RCC 7860 (cell line): Measurements from ENCODE around the gene CDIPT.
A peak's percentile ranks its signal among the peaks of the same experiment; 100 is the strongest.

ENCODE experiments used
- DNase-seq: peaks from one replicate; pipeline ENCODE4 v3.0.0-alpha.2; 2015; ENCODE audit warnings: low spot score
- FAIRE-seq: peaks from 2 replicates; lab custom pipeline; 2012; peaks lifted over from hg19 to GRCh38; lab: Jason Lieb, UNC

The CDIPT gene

DNA sequence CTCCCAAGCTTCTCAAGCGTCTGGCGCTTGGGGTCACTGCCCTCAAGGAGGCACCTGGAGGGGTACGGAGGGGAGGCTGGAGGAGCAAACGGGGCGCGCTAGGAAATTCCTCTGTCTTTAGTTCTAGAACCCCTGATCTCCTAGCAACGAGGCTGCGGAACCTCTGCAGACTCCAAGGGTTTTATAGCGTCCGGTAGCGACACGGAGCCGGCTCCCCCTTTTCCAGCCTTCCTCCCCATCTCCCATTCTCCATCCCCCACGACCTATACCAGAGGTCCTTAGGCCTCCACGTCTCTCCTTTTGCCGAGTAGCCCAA is 601 bp upstream of the CDIPT start:
- no peak for DNase-seq
- no peak for FAIRE-seq

DNA sequence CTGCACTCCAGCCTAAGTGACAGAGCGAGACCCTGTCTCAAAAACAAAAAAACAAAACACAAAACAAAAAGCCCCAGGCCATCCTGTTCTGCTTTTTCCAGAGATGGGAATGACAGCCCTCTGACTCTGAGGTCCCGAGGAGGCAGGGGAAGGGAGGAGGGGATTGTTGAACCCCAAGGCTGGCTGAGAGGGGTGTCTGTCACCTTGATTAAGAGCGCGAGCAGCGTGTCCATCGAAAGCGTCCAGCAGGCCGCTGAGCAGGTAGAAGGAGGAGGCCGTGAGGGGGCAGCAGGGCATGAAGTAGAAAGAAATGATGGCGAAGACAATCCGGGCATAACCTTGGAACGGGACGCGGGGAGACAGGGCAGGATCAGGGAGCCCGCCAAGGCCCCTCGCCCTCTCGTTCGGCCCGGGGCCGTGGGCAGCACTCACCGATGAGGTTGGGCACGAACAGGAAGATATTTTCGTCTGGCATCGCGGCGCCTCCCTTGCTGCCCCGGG is 593 bp downstream of the CDIPT start:
- FAIRE-seq (no peak), DNase-seq (peak; percentile 5)

DNA sequence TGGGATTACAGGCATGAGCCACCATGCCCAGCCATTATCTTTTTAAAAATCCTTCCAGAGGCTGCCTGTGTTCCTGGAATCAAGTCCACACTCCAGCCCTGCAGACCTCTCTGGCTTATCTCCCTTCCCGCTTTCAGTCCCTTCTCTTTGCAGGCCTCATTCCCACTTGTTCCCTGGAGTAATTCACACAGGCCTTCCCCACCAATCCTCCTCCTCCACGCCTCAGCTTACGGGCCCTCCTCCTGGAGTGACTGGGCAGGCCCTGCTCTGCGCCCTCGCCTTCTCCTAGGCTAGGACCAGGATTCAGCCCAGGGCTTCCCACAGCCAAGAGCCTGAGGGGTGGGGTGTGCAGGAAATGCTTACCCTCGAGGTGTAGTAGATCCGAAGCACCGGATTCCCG is 2.8 kb downstream of the CDIPT start:
- DNase-seq: no peak
- FAIRE-seq: no peak

DNA sequence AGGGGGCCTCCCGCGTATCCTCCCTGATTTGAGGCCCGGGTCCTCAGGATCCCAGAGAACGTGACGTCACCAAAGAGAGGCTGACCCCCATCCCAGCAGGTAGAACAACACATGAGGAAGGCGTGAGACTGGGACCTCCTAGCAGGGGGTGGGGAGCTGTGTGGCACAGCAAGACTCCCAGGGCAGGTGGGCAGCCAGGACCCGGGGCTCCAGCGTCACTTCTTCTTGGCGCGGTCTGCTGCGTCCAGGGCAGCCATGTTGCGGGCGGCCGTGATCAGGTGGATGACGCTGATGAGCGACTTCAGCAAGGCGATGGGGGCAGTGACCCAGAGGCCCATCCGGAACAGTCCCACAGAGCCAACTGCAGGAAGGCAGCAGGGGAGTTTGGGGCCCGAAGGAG is 4.1 kb downstream of the CDIPT start:
- FAIRE-seq: no peak

DNA sequence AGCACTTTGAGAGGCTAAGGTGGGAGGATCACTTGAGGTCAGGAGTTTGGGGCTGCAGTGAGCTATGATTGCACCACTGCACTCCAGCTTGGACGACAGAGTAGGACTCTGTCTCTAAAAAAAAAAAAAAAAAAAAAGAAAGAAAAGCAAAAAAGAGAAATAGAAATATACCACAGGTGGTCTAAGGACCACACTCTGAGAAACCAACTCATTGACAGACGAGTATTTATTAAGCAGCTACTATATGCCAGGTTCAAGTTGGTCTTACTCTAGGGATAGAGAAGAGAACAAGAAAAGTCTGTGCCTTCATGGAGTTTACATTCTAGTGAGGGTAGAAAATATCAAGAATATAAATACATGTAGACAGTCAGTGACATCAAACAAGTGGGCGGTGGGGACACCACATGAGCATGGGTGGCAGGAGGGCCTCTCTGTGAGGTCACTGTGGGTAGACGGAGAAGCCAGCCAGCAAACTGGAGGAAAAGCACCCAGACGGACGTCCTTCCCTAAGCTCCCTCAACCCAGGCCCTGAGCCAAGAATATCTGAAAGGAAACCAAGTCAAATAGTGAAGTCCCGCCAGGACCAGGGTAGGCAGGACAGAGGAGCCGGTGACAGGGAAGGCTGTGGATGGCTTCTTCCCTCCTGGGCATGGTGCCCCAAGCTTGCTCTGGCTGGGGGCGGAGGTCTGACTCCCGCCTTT is 4.7 kb downstream of the CDIPT start:
- DNase-seq (no peak), FAIRE-seq (no peak)

More for the DNA sequence above, 4.1 kb downstream of the CDIPT start:
- no peak for DNase-seq

DNA sequence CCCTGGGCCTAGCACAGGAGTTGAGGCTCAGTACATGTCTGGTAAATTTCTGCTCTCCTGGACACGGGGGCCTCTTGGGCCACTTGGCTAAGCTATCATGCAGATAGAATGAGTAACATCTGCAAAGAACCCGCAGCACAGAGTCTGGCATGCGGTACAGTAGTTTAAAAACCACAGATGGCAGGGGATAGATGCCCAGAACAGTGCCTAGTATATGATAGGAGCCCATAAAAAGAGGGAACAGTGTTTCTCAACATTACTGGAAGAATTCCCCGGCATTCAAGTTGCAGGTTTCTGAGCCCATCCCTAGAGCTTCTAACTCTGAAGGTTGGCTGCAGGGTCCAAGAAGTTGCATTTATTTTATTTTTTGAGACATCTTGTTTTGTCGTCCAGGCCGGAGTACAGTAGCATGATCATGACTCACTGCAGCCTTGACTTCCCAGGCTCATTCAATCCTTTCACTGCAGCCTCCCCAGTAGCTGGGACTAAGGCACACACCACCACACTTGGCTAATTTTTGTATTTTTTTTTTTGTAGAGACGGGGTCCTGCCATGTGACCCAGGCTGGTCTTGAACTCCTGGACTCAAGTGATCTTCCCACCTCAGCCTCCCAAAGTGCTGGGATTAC is 5.8 kb downstream of the CDIPT start:
- DNase-seq (peak; percentile 67), FAIRE-seq (peak; percentile 83)

DNA sequence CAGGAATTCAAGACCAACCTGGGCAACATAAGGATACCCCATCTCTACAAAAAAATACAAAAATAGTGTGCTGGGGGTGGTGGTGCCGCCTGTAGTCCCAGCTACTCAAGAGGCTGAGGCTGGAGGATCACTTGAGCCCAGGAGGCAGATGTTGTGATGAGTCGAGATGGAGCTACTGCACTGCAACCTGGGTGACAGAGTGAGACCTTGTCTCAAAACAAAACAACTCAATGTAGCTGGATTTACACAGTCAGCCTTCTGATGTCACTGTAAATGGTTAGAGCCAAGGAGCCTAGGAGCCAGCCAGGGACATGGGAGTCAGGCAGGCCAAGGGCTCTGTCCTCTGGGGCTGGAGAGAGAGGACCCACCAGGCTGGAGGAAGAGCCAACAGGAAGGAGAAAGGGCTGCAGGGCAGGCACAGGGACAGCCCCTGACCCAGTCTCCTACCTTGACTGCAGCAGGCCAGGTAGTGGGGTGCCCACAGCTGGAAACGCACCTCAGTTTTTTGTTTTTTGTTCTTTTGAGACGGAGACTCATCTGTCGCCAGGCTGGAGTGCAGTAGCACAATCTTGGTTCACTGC is 8.4 kb downstream of the CDIPT start:
- FAIRE-seq: no peak

DNA sequence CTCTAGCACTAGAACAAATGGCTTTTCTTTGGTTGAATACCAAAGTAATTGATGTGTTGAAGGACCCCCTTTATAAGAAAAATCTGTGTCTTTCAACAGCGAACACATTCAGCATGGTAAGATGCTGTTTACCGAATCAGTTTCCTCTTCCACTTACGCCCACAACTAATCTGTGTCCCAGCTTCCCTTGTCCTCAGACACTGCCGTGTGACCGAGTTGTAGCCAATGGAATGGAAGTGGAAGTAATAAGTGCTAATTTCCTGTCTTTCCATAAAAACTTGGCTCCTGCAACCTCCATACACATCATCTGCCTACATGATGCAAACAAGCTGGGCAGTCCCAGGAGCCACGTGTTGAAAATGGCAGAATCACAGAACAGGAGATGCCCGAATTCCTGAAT is 10.4 kb downstream of the CDIPT start:
- DNase-seq (no peak), FAIRE-seq (no peak)

More for the DNA sequence above, 8.4 kb downstream of the CDIPT start:
- DNase-seq: no peak

DNA sequence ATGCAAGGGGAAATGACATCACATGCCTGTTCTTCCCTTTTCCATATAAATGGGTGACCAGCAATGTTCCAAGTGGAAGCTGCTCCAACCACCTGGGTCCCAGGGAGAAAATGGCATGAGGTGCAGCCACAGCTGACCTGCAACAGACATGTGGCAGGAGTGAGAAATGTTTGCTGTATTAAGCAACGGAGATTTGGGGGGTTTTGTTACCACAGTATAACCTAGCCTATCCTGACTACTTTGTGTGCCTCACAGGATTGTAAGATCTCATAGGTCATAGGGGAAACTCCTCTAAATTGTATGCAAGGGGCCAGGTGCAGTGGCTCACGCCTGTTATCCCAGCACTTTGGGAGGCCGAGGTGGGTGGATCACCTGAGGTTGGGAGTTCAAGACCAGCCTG is 12.0 kb downstream of the CDIPT start:
- no peak for FAIRE-seq
- DNase-seq: no peak

DNA sequence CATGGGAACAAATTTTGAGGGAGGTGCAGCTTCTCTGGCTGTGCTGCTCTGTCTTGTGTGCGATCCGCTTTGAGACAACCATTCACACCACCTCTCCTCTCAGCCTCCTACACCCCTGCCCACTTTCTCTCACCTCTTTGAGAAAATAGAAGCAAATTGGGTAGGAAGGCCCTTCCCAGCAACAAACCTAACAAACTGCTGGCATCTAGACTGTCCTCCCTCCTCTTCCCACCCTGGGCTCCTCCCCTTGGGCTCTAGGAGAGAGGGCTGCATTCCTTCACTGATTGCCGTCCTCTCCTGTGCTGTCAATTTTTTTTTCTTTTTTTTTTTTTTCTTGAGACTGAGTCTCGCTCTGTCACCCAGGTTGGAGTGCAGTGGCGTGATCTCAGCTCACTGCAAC is 13.5 kb downstream of the CDIPT start:
- FAIRE-seq (no peak), DNase-seq (no peak)

DNA sequence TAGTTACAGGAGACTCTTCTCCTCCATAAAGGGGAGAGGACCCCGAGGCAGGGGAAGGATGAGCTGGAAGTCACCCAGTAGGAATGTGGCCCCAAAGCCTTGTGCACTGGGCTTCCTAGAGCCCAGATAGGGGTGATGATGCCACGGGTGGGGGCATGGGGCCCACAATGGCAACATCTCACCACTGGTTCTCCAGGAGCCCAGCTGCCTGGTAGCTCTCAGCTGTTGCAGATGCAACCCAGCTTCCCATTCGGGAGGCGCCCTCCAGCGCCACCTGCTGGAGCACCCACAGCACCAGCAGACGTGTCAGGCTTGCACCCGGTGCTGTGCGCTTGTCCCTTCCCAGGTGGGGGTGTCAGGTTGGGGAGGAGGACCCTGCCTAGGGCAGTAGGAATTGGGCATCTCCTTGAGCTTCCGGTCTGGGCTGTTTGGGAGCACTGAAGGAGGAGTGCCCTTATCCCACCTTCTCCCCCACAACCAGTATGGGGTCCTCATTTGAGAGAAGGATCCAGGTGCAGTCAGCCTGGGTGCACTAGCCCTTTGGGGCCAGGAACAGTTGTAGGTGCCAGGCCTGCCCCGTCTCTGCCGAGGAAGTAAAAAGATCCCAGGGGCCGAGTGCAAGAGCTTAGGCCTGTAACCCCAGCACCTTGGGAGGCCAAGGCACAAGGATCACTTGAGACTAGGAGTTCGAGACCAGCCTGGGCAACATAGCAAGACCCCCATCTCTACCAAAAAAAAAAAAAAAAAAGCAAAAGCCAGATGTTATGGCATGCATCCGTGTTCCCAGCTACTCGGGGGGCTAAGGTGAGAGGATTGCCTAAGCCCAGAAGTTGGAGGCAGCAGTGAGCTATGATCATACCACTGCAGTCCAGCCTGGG is 14.4 kb downstream of the CDIPT start:
- peak; percentile 26 for DNase-seq

DNA sequence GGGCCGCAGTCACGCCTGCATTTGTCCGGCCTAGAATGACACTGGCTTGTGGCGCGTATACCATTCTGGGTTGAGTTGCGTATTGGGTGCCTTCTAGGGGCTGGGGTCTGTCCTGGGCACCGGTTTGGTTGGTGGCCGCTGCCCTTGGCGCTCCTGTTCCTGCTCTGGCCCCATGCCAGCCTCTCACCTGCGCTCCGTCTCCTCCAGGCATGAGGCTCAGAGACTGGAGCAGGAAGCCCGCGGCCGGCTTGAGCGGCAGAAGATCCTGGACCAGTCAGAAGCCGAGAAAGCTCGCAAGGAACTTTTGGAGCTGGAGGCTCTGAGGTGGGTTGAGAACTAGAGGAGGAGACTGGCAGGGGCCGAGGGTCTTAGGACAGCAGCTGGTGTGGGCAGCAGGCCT is 17.4 kb downstream of the CDIPT start:
- DNase-seq (no peak), FAIRE-seq (no peak)

More for the DNA sequence above, 14.4 kb downstream of the CDIPT start:
- FAIRE-seq: no peak

DNA sequence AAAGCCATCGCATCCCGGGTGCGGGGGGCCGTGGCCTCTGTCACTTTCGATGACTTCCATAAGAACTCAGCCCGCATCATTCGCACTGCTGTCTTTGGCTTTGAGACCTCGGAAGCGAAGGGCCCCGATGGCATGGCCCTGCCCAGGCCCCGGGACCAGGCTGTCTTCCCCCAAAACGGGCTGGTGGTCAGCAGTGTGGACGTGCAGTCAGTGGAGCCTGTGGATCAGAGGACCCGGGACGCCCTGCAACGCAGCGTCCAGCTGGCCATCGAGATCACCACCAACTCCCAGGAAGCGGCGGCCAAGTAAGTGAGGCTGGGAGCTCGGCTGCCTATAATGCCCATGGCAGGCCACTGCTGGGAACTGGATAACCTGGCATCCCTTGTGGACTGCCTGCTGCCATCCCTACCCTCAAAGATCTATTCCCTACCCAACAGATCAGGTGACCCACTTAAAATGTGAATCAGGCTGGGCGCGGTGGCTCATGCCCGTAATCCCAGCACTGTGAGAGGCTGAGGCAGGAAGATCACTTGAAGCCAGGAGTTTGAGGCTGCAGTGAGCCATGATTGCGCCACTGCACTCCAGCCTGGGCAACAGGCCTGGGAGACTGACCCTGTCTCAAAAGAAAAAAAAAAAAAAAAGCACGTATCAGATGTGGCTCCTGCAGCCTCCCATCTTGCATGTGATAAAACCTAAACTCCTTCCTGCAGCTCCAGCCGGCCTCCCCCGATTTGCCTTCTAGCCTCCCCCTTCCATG is 18.3 kb downstream of the CDIPT start:
- DNase-seq: no peak
- FAIRE-seq: no peak

DNA sequence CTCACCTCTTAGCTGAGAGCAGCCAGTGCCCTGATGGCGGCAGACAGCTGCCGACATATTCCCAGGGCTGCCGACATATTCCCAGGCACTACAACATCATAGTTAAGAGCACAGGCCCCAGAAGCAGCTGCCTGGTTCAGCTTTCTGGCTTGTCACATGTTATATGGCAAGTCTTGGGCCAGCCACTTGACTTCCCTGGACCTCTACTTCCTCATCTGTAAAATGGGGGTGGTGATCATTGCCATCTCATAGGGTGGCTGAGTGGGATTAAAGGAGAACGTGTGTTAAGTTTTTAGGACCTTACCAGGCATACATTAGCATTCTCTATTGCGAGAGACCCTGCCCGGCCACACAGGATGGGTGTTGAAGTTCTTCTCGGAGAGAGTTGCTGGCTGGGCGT is 19.1 kb downstream of the CDIPT start:
- FAIRE-seq (no peak), DNase-seq (no peak)

DNA sequence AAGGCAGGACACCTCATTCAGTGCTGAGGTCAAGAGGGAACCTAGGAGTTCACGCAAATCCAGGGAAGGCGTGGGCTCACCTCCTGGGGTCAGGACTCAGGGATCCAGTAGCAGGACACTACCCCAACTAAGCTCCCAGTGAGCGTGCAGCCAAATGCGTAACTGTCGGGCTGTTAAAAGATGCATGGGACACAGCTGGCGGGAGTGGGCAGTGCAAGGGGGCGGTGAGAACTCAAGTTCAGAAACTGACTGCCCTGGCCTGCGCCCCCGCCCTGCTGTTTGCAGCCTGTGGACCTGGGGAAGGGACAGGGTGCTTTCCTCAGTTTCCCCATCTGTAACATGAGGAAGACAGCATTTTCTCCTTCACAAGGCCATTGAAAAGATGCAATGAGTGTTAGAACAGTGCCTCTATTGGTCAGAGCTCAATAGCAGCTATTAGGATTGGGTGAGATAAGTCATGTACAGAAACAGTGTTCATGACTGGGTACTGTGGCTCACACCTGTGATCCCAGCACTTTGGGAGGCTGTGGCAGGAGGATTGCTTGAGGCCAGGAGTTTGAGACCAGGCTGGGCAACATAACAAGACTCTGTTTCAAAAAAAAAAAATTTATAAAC is 20.2 kb downstream of the CDIPT start:
- DNase-seq (no peak), FAIRE-seq (no peak)

DNA sequence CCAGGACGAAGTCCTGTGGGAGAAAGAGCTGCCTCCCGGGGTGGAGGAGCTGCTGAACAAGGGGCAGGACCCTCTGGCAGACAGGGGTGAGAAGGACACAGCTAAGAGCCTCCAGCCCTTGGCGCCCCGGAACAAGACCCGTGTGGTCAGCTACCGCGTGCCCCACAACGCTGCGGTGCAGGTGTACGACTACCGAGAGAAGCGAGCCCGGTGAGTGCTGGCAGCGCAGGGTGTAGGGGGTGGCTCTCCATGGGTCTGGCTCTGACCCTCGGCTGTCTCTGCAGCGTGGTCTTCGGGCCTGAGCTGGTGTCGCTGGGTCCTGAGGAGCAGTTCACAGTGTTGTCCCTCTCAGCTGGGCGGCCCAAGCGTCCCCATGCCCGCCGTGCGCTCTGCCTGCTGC is 21.4 kb downstream of the CDIPT start:
- no peak for FAIRE-seq
- no peak for DNase-seq

DNA sequence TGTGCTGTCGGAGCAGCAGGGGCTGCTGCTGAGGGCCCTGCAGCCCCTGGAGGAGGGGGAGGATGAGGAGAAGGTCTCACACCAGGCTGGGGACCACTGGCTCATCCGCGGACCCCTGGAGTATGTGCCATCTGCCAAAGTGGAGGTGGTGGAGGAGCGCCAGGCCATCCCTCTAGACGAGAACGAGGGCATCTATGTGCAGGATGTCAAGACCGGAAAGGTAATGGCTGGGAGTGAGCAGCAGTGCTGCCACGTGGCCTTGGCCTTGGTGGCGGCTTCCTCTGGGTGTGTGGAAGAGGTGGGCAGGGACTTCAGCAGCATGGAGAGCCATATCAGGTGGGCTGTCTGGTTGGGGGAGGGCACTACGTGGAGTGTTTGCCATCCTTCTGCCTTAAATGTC is 22.8 kb downstream of the CDIPT start:
- FAIRE-seq (no peak), DNase-seq (no peak)

DNA sequence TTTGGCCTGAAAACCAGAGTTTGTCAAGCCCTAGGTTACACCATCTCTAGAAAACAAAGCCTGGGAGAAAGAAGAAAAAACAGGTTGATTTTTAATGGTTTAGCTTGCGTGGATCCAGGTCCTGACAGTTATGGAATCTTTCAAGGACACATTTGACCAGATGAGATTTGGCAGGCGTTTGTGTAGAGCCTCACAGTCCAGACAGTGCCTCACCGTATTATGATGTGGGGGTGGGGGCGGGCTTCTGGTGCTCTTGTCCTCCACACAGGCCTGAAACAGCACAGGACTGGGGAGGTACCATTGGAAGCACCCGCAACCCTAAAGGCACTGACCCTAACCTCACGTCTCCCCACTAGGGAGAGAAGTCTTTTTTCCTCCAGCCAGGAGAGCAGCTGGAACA is 23.2 kb downstream of the CDIPT start:
- FAIRE-seq: no peak
- DNase-seq: no peak

DNA sequence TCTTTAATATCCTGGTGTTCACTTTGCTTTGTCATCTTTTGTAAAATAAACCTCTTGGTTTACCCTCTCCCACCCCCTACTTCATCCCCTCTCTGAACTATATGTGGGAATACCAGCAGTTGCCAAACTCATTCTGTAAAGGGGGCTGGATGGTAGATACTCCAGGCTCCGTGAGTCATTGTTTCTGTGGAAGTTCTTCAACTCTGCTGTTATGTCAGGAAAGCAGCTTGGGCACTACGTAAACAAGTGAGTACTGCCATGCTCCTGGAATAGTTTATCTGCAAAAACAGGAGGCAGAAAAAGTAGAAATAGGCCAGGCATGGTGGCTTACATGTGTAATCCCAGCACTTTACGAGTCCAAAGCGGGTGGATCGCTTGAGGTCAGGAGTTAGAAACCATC is 25.2 kb downstream of the CDIPT start:
- no peak for DNase-seq
- no peak for FAIRE-seq

DNA sequence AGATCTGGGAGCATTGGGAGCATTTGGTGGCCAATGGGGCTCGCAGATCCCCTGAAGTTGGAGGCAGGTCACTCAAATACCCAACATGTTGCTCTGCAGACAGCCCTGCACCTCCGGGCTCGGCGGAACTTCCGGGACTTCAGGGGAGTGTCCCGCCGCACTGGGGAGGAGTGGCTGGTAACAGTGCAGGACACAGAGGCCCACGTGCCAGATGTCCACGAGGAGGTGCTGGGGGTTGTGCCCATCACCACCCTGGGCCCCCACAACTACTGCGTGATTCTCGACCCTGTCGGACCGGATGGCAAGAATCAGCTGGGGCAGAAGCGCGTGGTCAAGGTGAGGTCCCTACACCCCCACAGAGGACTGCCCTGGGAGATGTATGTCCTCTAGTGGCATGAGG is 26.4 kb downstream of the CDIPT start:
- no peak for DNase-seq
- no peak for FAIRE-seq
